ENCODE results near the gene MMP25. TPM values are rescaled to one million over a fixed set of nuclear protein-coding genes. Genes with fewer than 3 reads are reported as not detected.
A peak's percentile ranks its signal among the peaks of the same experiment; 100 is the strongest.
"Not testable (repeated sequence)": the region's sequence is repeated elsewhere in the genome, so short reads cannot be mapped to it uniquely, and the experiment has no call there.

Gene MMP25
- total RNA-seq, 1 donor from 2014 or later = 0.13 TPM

- ChIA-PET CTCF (interaction anchor here (0.8 to 3.2 kb wide), 6 partner anchors 16 to 54 kb away, joined by 3 to 13 read pairs (median 4); no protein-coding TSS in a partner anchor), POLR2A (interaction anchor here (0.9 to 3.1 kb wide), 10 partner anchors 12 to 96 kb away, joined by 3 to 18 read pairs (median 8); partner anchors contain the start of gene ZNF213)
- H3K4me1 Mint-ChIP-seq = peaks cover 61% of the 10 kb centered on the region
- DNase-seq = no peak
- H3K9me3 Mint-ChIP-seq = peaks cover 5% of the 10 kb centered on the region
- no peaks in the 10 kb centered on the region for H3K36me3 Mint-ChIP-seq (ENCODE audit: low read depth)
- TF ChIP-seq CTCF (IDR thresholded peaks at IDR 0.05) = no peak
- peak; percentile 5 for ATAC-seq (ENCODE audit: low read depth)
- H3K4me3 Mint-ChIP-seq = peak overlapping the region; percentile 61
- intact Hi-C loops (cut with micrococcal nuclease) = loop anchor here (2.0 kb wide), 1 partner anchor 17 kb away; no protein-coding TSS in a partner anchor
- peak overlapping the region; percentile 88 for H3K27ac Mint-ChIP-seq
- no peaks in the 10 kb centered on the region for H3K27me3 Mint-ChIP-seq
Measured at GRCh38 chr16:3075523-3075915, 29.2 kb downstream of the MMP25 start.

GRCh38 chr16:3075946-3076345, 29.6 kb downstream of the MMP25 start:
- H3K36me3 Mint-ChIP-seq (ENCODE audit: low read depth); H3K27me3 Mint-ChIP-seq; H3K4me3 Mint-ChIP-seq; ATAC-seq (ENCODE audit: low read depth); H3K9me3 Mint-ChIP-seq; DNase-seq: not testable (repeated sequence)
- H3K4me1 Mint-ChIP-seq = peaks cover 61% of the 10 kb centered on the region
- CTCF ChIA-PET = interaction anchor here (0.9 to 3.2 kb wide), 4 partner anchors 17 to 59 kb away, joined by 3 to 13 read pairs (median 4); partner anchors contain the start of gene ZNF213
- intact Hi-C loops (cut with micrococcal nuclease) = loop anchor here (2.0 kb wide), 1 partner anchor 17 kb away; no protein-coding TSS in a partner anchor
- H3K27ac Mint-ChIP-seq = peak overlapping the region; percentile 64
- POLR2A ChIA-PET = interaction anchor here (1.1 to 3.1 kb wide), 7 partner anchors 12 to 96 kb away, joined by 3 to 18 read pairs (median 9); partner anchors contain the start of gene ZNF213

- ATAC-seq (ENCODE audit: low read depth) = no peak
- Mint-ChIP-seq H3K27ac (peak overlapping the region; percentile 64), H3K4me1 (peaks cover 59% of the 10 kb centered on the region), H3K27me3 (no peaks in the 10 kb centered on the region), H3K9me3 (peaks cover 5% of the 10 kb centered on the region), H3K36me3 (ENCODE audit: low read depth) (no peaks in the 10 kb centered on the region), H3K4me3 (peak overlapping the region; percentile 64)
- ChIA-PET CTCF (interaction anchor here (0.9 to 3.2 kb wide), 6 partner anchors 17 to 58 kb away, joined by 3 to 13 read pairs (median 3); partner anchors contain the start of gene ZNF213), POLR2A (interaction anchor here (0.9 to 3.1 kb wide), 4 partner anchors 18 to 58 kb away, joined by 3 to 18 read pairs (median 7); partner anchors contain the start of gene ZNF213)
- no peak for DNase-seq
- intact Hi-C loops (cut with micrococcal nuclease) = no loop called here
- no peak for TF ChIP-seq CTCF (IDR thresholded peaks at IDR 0.05)
Measured at GRCh38 chr16:3076577-3076976, 30.2 kb downstream of the MMP25 start.

- Mint-ChIP-seq H3K4me3 (no peak overlapping the region), H3K36me3 (ENCODE audit: low read depth) (no peaks in the 10 kb centered on the region), H3K27me3 (no peaks in the 10 kb centered on the region), H3K9me3 (peaks cover 5% of the 10 kb centered on the region), H3K4me1 (peaks cover 31% of the 10 kb centered on the region), H3K27ac (no peak overlapping the region)
- ChIA-PET CTCF (no interaction called here), POLR2A (no interaction called here)
- no peak for TF ChIP-seq CTCF (IDR thresholded peaks at IDR 0.05)
- DNase-seq (no peak), ATAC-seq (ENCODE audit: low read depth) (no peak)
- intact Hi-C loops (cut with micrococcal nuclease) = no loop called here
Measured at GRCh38 chr16:3080024-3080423, 33.7 kb downstream of the MMP25 start.

- H3K36me3 Mint-ChIP-seq (ENCODE audit: low read depth); intact Hi-C loops (cut with micrococcal nuclease); H3K4me3 Mint-ChIP-seq; POLR2A ChIA-PET; DNase-seq; H3K27ac Mint-ChIP-seq; H3K27me3 Mint-ChIP-seq; H3K9me3 Mint-ChIP-seq; ATAC-seq (ENCODE audit: low read depth): not testable (repeated sequence)
- CTCF ChIA-PET = interaction anchor here (0.6 kb wide), 1 partner anchor 106 kb away, joined by 3 read pairs; no protein-coding TSS in a partner anchor
- peaks cover 12% of the 10 kb centered on the region for H3K4me1 Mint-ChIP-seq
Measured at GRCh38 chr16:3081957-3082356, 35.6 kb downstream of the MMP25 start.

- H3K9me3 Mint-ChIP-seq; DNase-seq; CTCF ChIA-PET; H3K4me1 Mint-ChIP-seq; intact Hi-C loops (cut with micrococcal nuclease); H3K27ac Mint-ChIP-seq; H3K27me3 Mint-ChIP-seq; POLR2A ChIA-PET; H3K36me3 Mint-ChIP-seq (ENCODE audit: low read depth); ATAC-seq (ENCODE audit: low read depth); H3K4me3 Mint-ChIP-seq: not testable (repeated sequence)
Measured at GRCh38 chr16:3083408-3083807, 37.0 kb downstream of the MMP25 start.
